BJ (cell line): ENCODE measurements around the gene CUL4A. TPM values are rescaled to one million over a fixed set of nuclear protein-coding genes. Genes with fewer than 3 reads are reported as not detected.

Source experiments
- CTCF ChIA-PET: fragments of 350-600 bp; formaldehyde crosslinking; extraction: SDS; loops from one replicate; lab custom pipeline; 2021; ENCODE audit warnings: antibody characterized with exemption, inconsistent platforms; lab: Yijun Ruan, JAX
- POLR2A ChIA-PET: fragments of 300-600 bp; sonication (Branson Sonifier 250); formaldehyde crosslinking; extraction: SDS; loops from one replicate; lab custom pipeline; 2021; ENCODE audit warnings: antibody characterized with exemption; lab: Charles Lee
- DNase-seq: peaks from one replicate; pipeline ENCODE4 v3.0.0-alpha.2; 2011; ENCODE audit warnings: low read depth
- H3K27me3 ChIP-seq: 2 replicates; pipeline ENCODE4 v1.6.0; 2011; ENCODE audit warnings: low read length; ENCODE audit not compliant: control insufficient read depth, insufficient read depth
- H3K36me3 ChIP-seq: 2 replicates; pipeline ENCODE4 v1.5.1; 2011; ENCODE audit warnings: low read length; ENCODE audit not compliant: control insufficient read depth, insufficient read depth
- H3K4me3 ChIP-seq: 2 replicates; pipeline ENCODE4 v1.5.1; 2011; ENCODE audit warnings: low read depth, mild to moderate bottlenecking, control low read depth, low read length
- CTCF ChIP-seq: IDR thresholded peaks from 2 replicates; pipeline ENCODE4 v1.5.1; 2011; ENCODE audit warnings: low read depth, mild to moderate bottlenecking, control low read depth, inconsistent platforms, low read length, moderate library complexity; ENCODE audit not compliant: insufficient read depth
- polyA plus RNA-seq: library from polyadenylated mRNA; depleted of rRNA; stranded (reverse); fragments of >200 nt; gene quantifications from 2 replicates; pipeline ENCODE4 v1.2.3, GENCODE V29; 2011

Gene CUL4A
- polyA plus RNA-seq, 1 experiment = 67.1 TPM

DNA sequence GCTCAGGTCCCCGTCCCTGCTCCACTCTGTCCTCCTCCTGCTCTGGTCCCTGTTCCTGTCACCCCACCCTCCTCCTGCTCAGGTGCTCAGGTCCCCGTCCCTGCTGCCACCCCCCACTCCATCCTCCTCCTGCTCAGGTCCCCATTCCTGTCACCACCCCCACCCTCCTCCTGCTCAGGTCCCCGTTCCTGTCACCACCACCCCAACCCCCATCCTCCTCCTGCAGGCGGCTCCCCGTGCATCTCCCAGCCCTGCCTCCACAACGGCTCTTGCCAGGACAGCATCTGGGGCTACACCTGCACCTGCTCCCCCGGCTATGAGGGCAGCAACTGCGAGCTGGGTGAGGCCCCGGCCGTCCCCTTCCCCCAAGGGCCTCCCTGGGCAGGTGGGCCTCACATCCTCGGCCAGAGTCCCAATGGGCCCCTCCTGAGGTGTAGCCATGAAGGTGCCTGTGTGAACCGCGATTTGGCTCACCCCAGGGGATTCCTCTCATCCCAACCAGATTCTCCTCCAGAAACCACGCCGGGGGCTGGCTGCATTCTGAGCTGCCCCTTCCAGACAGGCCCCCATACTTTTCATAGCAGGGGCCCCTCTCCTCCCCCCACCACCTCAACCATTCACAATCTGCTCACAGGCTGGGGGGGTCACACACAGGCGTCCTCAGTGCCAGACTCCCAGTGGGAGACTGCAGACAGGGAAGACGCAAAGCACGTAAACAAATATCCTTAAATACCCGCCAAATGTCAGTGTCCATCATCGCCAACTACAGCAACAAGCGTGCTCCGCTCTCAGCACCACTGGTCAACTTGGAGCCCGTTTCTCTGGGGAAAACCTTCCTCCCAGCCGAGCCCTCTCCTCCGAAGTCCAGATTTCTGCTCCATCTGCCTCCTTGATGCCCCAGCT lies 46.4 kb upstream of the CUL4A start:
- POLR2A ChIA-PET = no interaction called here
- no peak for TF ChIP-seq CTCF
- DNase-seq = no peak
- Histone ChIP-seq H3K27me3 (no peaks in the 10 kb centered on the region), H3K36me3 (no peaks in the 10 kb centered on the region), H3K4me3 (no peak overlapping the region)
- CTCF ChIA-PET = no interaction called here

DNA sequence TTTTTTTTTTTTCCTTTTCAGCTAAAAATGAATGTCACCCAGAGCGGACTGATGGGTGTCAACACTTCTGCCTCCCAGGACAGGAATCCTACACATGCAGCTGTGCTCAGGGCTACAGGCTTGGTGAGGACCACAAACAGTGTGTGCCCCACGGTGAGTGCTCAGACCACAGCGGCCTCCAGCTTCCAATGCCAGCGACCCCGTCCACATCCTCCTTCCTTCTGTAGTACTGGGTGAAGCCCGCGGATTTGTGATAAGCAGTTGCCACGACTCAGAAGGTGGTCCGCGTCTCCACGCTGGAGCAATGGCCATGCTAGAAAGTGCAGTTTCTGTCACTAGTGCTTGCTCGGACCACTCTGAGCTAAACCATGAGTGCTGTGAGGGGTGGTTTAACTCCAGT lies 44.9 kb upstream of the CUL4A start:
- H3K36me3 ChIP-seq = peaks cover 2% of the 10 kb centered on the region
- POLR2A ChIA-PET = no interaction called here
- no peak overlapping the region for H3K4me3 ChIP-seq
- TF ChIP-seq CTCF = no peak
- no peak for DNase-seq
- H3K27me3 ChIP-seq = no peaks in the 10 kb centered on the region
- CTCF ChIA-PET = interaction anchor here (1.0 kb wide), 1 partner anchor 10 kb away, joined by 3 read pairs; no protein-coding TSS in a partner anchor

- POLR2A ChIA-PET = no interaction called here
- CTCF ChIA-PET = interaction anchor here (1.1 to 1.3 kb wide), 2 partner anchors 9 to 42 kb away, joined by 3 to 4 read pairs; no protein-coding TSS in a partner anchor
Observed at GRCh38 chr13:113166266-113166665, 43.1 kb upstream of the CUL4A start.

GRCh38 chr13:113166681-113167080 lies 42.7 kb upstream of the CUL4A start:
- TF ChIP-seq CTCF = no peak
- no peak for DNase-seq
- H3K4me3 ChIP-seq = no peak overlapping the region
- H3K27me3 ChIP-seq = no peaks in the 10 kb centered on the region
- peaks cover 9% of the 10 kb centered on the region for H3K36me3 ChIP-seq
- ChIA-PET POLR2A (no interaction called here), CTCF (interaction anchor here (1.1 to 1.3 kb wide), 2 partner anchors 10 to 43 kb away, joined by 3 to 4 read pairs; no protein-coding TSS in a partner anchor)

More at GRCh38 chr13:113166266-113166665, 43.1 kb upstream of the CUL4A start:
- H3K36me3 ChIP-seq = peaks cover 6% of the 10 kb centered on the region
- TF ChIP-seq CTCF = no peak
- H3K4me3 ChIP-seq = no peak overlapping the region
- no peak for DNase-seq
- H3K27me3 ChIP-seq = no peaks in the 10 kb centered on the region

DNA sequence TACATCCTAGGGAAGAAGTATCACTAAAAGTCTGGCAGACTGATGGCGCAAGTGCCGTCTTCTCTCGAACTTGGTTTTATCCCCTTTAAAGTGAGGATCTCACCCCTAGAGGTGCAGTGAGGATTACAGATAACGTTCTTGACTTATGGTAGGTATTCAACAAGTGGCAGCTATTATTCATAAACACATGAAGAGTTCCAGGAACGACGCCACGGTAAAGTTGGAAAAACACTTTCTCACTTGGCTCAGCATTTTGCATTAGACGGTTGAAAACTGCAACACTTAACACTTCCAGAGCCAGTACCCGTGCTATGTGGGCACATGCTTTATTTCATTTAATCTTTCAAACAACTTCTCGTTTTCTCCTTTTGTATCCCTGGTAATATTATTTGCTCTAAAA lies 42.3 kb upstream of the CUL4A start:
- Histone ChIP-seq H3K36me3 (peaks cover 13% of the 10 kb centered on the region), H3K4me3 (no peak overlapping the region), H3K27me3 (no peaks in the 10 kb centered on the region)
- CTCF ChIA-PET = interaction anchor here (1.1 to 1.3 kb wide), 2 partner anchors 10 to 43 kb away, joined by 3 to 4 read pairs; no protein-coding TSS in a partner anchor
- POLR2A ChIA-PET = no interaction called here
- DNase-seq = no peak
- no peak for TF ChIP-seq CTCF
